Measurements from ENCODE around the gene FARSA. TPM values are rescaled to one million over a fixed set of nuclear protein-coding genes. Genes with fewer than 3 reads are reported as not detected.

Gene FARSA
- polyA plus RNA-seq, 2 of the 4 experiments (the other 2 are of a cell fraction): 18.1 to 58.7 TPM

GRCh38 chr19:12975221-12975741 lies 41.8 kb upstream of the FARSA start:
- Histone ChIP-seq H3K27ac (no peak overlapping the region), H3K4me3 (no peak overlapping the region), H3K9me3 (no peaks in the 10 kb centered on the region), H3K4me1 (peaks cover 8% of the 10 kb centered on the region; the same call in 2 of the 3 replicates), H3K4me2 (no peak overlapping the region)
- FAIRE-seq: no peak
- no peak for DNase-seq (ENCODE audit: low read depth in 1 of 2, low spot score in 1 of 2)
- TF ChIP-seq PBX3 (IDR thresholded peaks at IDR 0.05) (no peak), PHF8 (IDR thresholded peaks at IDR 0.05; ENCODE audit: borderline replicate concordance, low read depth) (no peak), SREBF2 (IDR thresholded peaks at IDR 0.05) (no peak), MAX (IDR thresholded peaks at IDR 0.05) (no peak), RFX5 (IDR thresholded peaks at IDR 0.05) (no peak), E2F6 (IDR thresholded peaks at IDR 0.05; ENCODE audit: borderline replicate concordance, low read depth) (no peak), EP300 (IDR thresholded peaks at IDR 0.05) (no peak), ESRRA (IDR thresholded peaks at IDR 0.05; ENCODE audit: borderline replicate concordance, low read length) (no peak), MAFK (IDR thresholded peaks at IDR 0.05; ENCODE audit: partially characterized antibody) (no peak), ZC3H11A (IDR thresholded peaks at IDR 0.05) (no peak), CTCF (IDR thresholded peaks at IDR 0.05) (no peak), HOXB13 (CRISPR knock-in tag; IDR thresholded peaks at IDR 0.05; ENCODE audit: low read depth) (no peak), NPAS2 (CRISPR knock-in tag; IDR thresholded peaks at IDR 0.05; ENCODE audit: borderline replicate concordance) (no peak), ZFP36 (IDR thresholded peaks at IDR 0.05; ENCODE audit: borderline replicate concordance, partially characterized antibody) (no peak), EHF (CRISPR knock-in tag; IDR thresholded peaks at IDR 0.05) (no peak), CEBPB (IDR thresholded peaks at IDR 0.05) (no peak)
- ChIA-PET POLR2A (no interaction called here), CTCF (interaction anchor here (0.5 to 16.3 kb wide), 9 partner anchors 9 to 288 kb away, joined by 3 to 309 read pairs (median 6); partner anchors contain the start of gene DAND5)
- WGBS (ENCODE audit: missing lambda C conversion rate): no CpG with 5 or more reads among the region's 17 CpGs
- no peak for ATAC-seq

- Histone ChIP-seq H3K9me3 (no peaks in the 10 kb centered on the region), H3K27ac (peak overlapping the region in 1 of 2 experiments; percentile 35; a peak in 2 of 6 replicates), H3K4me2 (peak overlapping the region; percentile 26; the same call in 1 of the 3 replicates), H3K4me3 (no peak overlapping the region), H3K4me1 (peaks cover 11% of the 10 kb centered on the region; the same call in 2 of the 3 replicates)
- 62% methylated on average over 12 of the region's 19 CpGs for WGBS (ENCODE audit: missing lambda C conversion rate)
- no peak for TF ChIP-seq MAX (IDR thresholded peaks at IDR 0.05)
- TF ChIP-seq CTCF (IDR thresholded peaks at IDR 0.05): no peak
- TF ChIP-seq CHD2 (IDR thresholded peaks at IDR 0.05; ENCODE audit: low read length, partially characterized antibody): no peak
- TF ChIP-seq ATOH8 (CRISPR knock-in tag; IDR thresholded peaks at IDR 0.05; ENCODE audit: low read depth): no peak
- no peak for TF ChIP-seq POLR2AphosphoS2 (conservative IDR thresholded peaks at IDR 0.05; ENCODE audit: low read length)
- TF ChIP-seq SREBF2 (IDR thresholded peaks at IDR 0.05): no peak
- no peak for TF ChIP-seq RFX5 (IDR thresholded peaks at IDR 0.05)
- TF ChIP-seq E2F6 (IDR thresholded peaks at IDR 0.05; ENCODE audit: borderline replicate concordance, low read depth): no peak
- TF ChIP-seq MYC (IDR thresholded peaks at IDR 0.05; ENCODE audit: borderline replicate concordance, low read length): no peak
- TF ChIP-seq TP53 (CRISPR knock-in tag; IDR thresholded peaks at IDR 0.05): no peak
- no peak for TF ChIP-seq ESRRA (IDR thresholded peaks at IDR 0.05; ENCODE audit: borderline replicate concordance, low read length)
- no peak for TF ChIP-seq ZSCAN20 (CRISPR knock-in tag; IDR thresholded peaks at IDR 0.05)
- no peak for TF ChIP-seq NPAS2 (CRISPR knock-in tag; IDR thresholded peaks at IDR 0.05; ENCODE audit: borderline replicate concordance)
- TF ChIP-seq ZC3H11A (IDR thresholded peaks at IDR 0.05): no peak
- no peak for TF ChIP-seq HDAC2 (IDR thresholded peaks at IDR 0.05)
- no peak for TF ChIP-seq NFE2L2 (conservative IDR thresholded peaks at IDR 0.05; ENCODE audit: low read length)
- no peak for TF ChIP-seq TFCP2L1 (CRISPR knock-in tag; IDR thresholded peaks at IDR 0.05)
- TF ChIP-seq RNF2 (IDR thresholded peaks at IDR 0.05; ENCODE audit: borderline replicate concordance, low read depth): no peak
- no peak for FAIRE-seq
- ATAC-seq: no peak
- POLR2A ChIA-PET: no interaction called here
- CTCF ChIA-PET: interaction anchor here (0.6 to 16.3 kb wide), 8 partner anchors 8 to 194 kb away, joined by 3 to 309 read pairs (median 4); partner anchors contain the start of gene DAND5
- no peak for DNase-seq (ENCODE audit: low read depth in 1 of 2, low spot score in 1 of 2)
Measured at GRCh38 chr19:12974301-12975220, 41.0 kb upstream of the FARSA start.

Data from A549 (cell line).